Measurements from ENCODE around the gene FAAH. TPM values are rescaled to one million over a fixed set of nuclear protein-coding genes. Genes with fewer than 3 reads are reported as not detected.

Gene FAAH
- polyA plus RNA-seq, 3 donors, result 20.8 to 34.7 (median 24.6) TPM

GRCh38 chr1:46461017-46461808 lies 67.1 kb downstream of the FAAH start:
- no peak for DNase-seq (ENCODE audit: extremely low read depth in 1 of 11, low read depth in 9 of 11, low spot score in 4 of 11)

GRCh38 chr1:46461809-46462448 lies 67.8 kb downstream of the FAAH start:
- no peak for DNase-seq (ENCODE audit: extremely low read depth in 1 of 11, low read depth in 9 of 11, low spot score in 4 of 11)

Other genes with a start within 250 kb of the FAAH start
- 10 to 100 TPM; 51.5 to 97.3 (median 53.7) TPM for gene TSPAN1, start 219.2 kb upstream of the FAAH start, polyA plus RNA-seq (ENCODE audit: insufficient read length in 3 of 3)
- gene P3R3URF, start 217.8 kb upstream of the FAAH start, polyA plus RNA-seq (ENCODE audit: insufficient read length in 3 of 3), result not detected
- gene POMGNT1, start 195.9 kb upstream of the FAAH start, polyA plus RNA-seq (ENCODE audit: insufficient read length in 3 of 3), result 10 to 100 TPM; 71.1 to 92.8 (median 80.0) TPM
- gene LURAP1, start 191.0 kb upstream of the FAAH start, polyA plus RNA-seq (ENCODE audit: insufficient read length in 3 of 3), result 1 to 10 TPM; 2.7 to 6.1 (median 2.7) TPM
- 10 to 100 TPM; 12.6 to 15.5 (median 13.2) TPM for gene RAD54L, start 146.6 kb upstream of the FAAH start, polyA plus RNA-seq (ENCODE audit: insufficient read length in 3 of 3)
- gene LRRC41, start 90.7 kb upstream of the FAAH start, polyA plus RNA-seq (ENCODE audit: insufficient read length in 3 of 3), result 10 to 100 TPM; 82.3 to 96.8 (median 90.6) TPM
- 100 to 1,000 TPM; 371 to 472 (median 423) TPM for gene UQCRH, start 90.6 kb upstream of the FAAH start, polyA plus RNA-seq (ENCODE audit: insufficient read length in 3 of 3)
- 10 to 100 TPM; 26.9 to 31.7 (median 28.2) TPM for gene NSUN4, start 53.5 kb upstream of the FAAH start, polyA plus RNA-seq (ENCODE audit: insufficient read length in 3 of 3)
- gene DMBX1, start 95.5 kb downstream of the FAAH start, polyA plus RNA-seq (ENCODE audit: insufficient read length in 3 of 3), result under 1 TPM in 1 of 3 donors, not detected in 2; 0.05 TPM
- not detected for gene KNCN, start 157.3 kb downstream of the FAAH start, polyA plus RNA-seq (ENCODE audit: insufficient read length in 3 of 3)
- 10 to 100 TPM; 24.8 to 49.0 (median 27.6) TPM for gene MKNK1, start 210.0 kb downstream of the FAAH start, polyA plus RNA-seq (ENCODE audit: insufficient read length in 3 of 3)
- 10 to 100 TPM; 10.5 to 13.2 (median 11.1) TPM for gene MOB3C, start 222.5 kb downstream of the FAAH start, polyA plus RNA-seq (ENCODE audit: insufficient read length in 3 of 3)

All from renal cortex interstitium (tissue), 11 donors.